ENCODE measurements around the gene FCHSD2.
"Not testable (repeated sequence)": the region's sequence is repeated elsewhere in the genome, so short reads cannot be mapped to it uniquely, and the experiment has no call there.

Gene FCHSD2

GRCh38 chr11:73002214-73002613 is 139.9 kb downstream of the FCHSD2 start:
- DNase-seq, result no peak

- no peak for DNase-seq
Observed at GRCh38 chr11:73001615-73002014, 140.5 kb downstream of the FCHSD2 start.

GRCh38 chr11:72998676-72999075 is 143.4 kb downstream of the FCHSD2 start:
- DNase-seq, result no peak

- no peak for DNase-seq
Observed at GRCh38 chr11:72996959-72997358, 145.2 kb downstream of the FCHSD2 start.

GRCh38 chr11:72989727-72990126 is 152.4 kb downstream of the FCHSD2 start:
- DNase-seq, result no peak

- no peak for DNase-seq
Observed at GRCh38 chr11:72988821-72989220, 153.3 kb downstream of the FCHSD2 start.

GRCh38 chr11:72985645-72986044 is 156.5 kb downstream of the FCHSD2 start:
- no peak for DNase-seq

GRCh38 chr11:72984453-72985077 is 157.6 kb downstream of the FCHSD2 start:
- no peak for DNase-seq

GRCh38 chr11:72983560-72983959 is 158.6 kb downstream of the FCHSD2 start:
- DNase-seq, result no peak

GRCh38 chr11:72981971-72982685 is 160.0 kb downstream of the FCHSD2 start:
- no peak for DNase-seq

GRCh38 chr11:72981080-72981479 is 161.0 kb downstream of the FCHSD2 start:
- DNase-seq, result no peak

- not testable (repeated sequence) for DNase-seq
Observed at GRCh38 chr11:72977782-72978181, 164.3 kb downstream of the FCHSD2 start.

GRCh38 chr11:72976522-72976892 is 165.6 kb downstream of the FCHSD2 start:
- not testable (repeated sequence) for DNase-seq

GRCh38 chr11:72975778-72976521 is 166.2 kb downstream of the FCHSD2 start:
- DNase-seq, result no peak

GRCh38 chr11:72974487-72975205 is 167.5 kb downstream of the FCHSD2 start:
- DNase-seq, result no peak

GRCh38 chr11:72972496-72973128 is 169.5 kb downstream of the FCHSD2 start:
- no peak for DNase-seq

GRCh38 chr11:72971192-72971967 is 170.7 kb downstream of the FCHSD2 start:
- no peak for DNase-seq

- no peak for DNase-seq
Observed at GRCh38 chr11:72970557-72971118, 171.5 kb downstream of the FCHSD2 start.

- no peak for DNase-seq
Observed at GRCh38 chr11:72969894-72970335, 172.2 kb downstream of the FCHSD2 start.

GRCh38 chr11:72968390-72968789 is 173.7 kb downstream of the FCHSD2 start:
- no peak for DNase-seq

- DNase-seq, result no peak
Observed at GRCh38 chr11:72965672-72966071, 176.4 kb downstream of the FCHSD2 start.

GRCh38 chr11:72962717-72963116 is 179.4 kb downstream of the FCHSD2 start:
- no peak for DNase-seq

Data from NCI-H187 treated with DMSO at 0.1 percent for 48 hours (cell line).